MCF 10A (cell line): ENCODE results near the gene PDE7B. TPM values are rescaled to one million over a fixed set of nuclear protein-coding genes. Genes with fewer than 3 reads are reported as not detected.

ENCODE experiments used
- BruUV-seq: library from RNA; stranded (reverse); fragments of 400-500 nt; replicated peaks from 2 replicates; lab custom pipeline; 2021; lab: Mats Ljungman, UMichigan
- CTCF ChIA-PET: fragments of 300-600 bp; sonication (Branson Sonifier 250); formaldehyde crosslinking; extraction: SDS; loops from one replicate; lab custom pipeline; 2021; ENCODE audit warnings: antibody characterized with exemption, inconsistent platforms; lab: Yijun Ruan, JAX
- POLR2A ChIA-PET: fragments of 300-600, 350-650 bp; sonication (Branson Sonifier 250); formaldehyde crosslinking; extraction: SDS; loops from one replicate; lab custom pipeline; 2020; ENCODE audit warnings: antibody characterized with exemption, inconsistent platforms; lab: Yijun Ruan, JAX
- DNase-seq: peaks from one replicate; pipeline ENCODE4 v3.0.0-alpha.2; 2018; ENCODE audit not compliant: unreplicated experiment
- H3K27ac Mint-ChIP-seq: one replicate; pipeline ENCODE4 v1.8.0; 2022; ENCODE audit warnings: mild to moderate bottlenecking, low read depth, mixed read lengths; ENCODE audit not compliant: unreplicated experiment
- H3K27me3 Mint-ChIP-seq: one replicate; pipeline ENCODE4 v1.8.0; 2022; ENCODE audit warnings: mixed read lengths; ENCODE audit not compliant: insufficient read depth, unreplicated experiment
- H3K36me3 Mint-ChIP-seq: one replicate; pipeline ENCODE4 v1.8.0; 2022; ENCODE audit warnings: mild to moderate bottlenecking, moderate library complexity, mixed read lengths; ENCODE audit not compliant: insufficient read depth, unreplicated experiment
- H3K4me1 Mint-ChIP-seq: one replicate; pipeline ENCODE4 v1.8.0; 2022; ENCODE audit warnings: mixed read lengths; ENCODE audit not compliant: insufficient read depth, unreplicated experiment
- H3K4me3 Mint-ChIP-seq: one replicate; pipeline ENCODE4 v1.8.0; 2022; ENCODE audit warnings: mild to moderate bottlenecking, moderate library complexity, mixed read lengths; ENCODE audit not compliant: unreplicated experiment
- H3K9me3 Mint-ChIP-seq: one replicate; pipeline ENCODE4 v1.8.0; 2022; ENCODE audit warnings: mixed read lengths; ENCODE audit not compliant: unreplicated experiment
- intact Hi-C: fragments of 100-400 bp; cut with micrococcal nuclease; formaldehyde crosslinking; loops from 2 replicates; pipeline ENCODE4 v1.14.1; 2022
- total RNA-seq: library from RNA; stranded (reverse); gene quantifications from 2 replicates; pipeline ENCODE4 v1.2.3, GENCODE V29; 2022
- TF ChIP-seq, protein P1 (sequence below): fragments of 200-600 bp; IDR thresholded peaks from one replicate; pipeline ENCODE4 v1.8.0; 2022; ENCODE audit warnings: antibody characterized with exemption, mild to moderate bottlenecking; ENCODE audit not compliant: unreplicated experiment

PDE7B gene
- total RNA-seq, 1 experiment from 2014 or later: 1.4 TPM

- Mint-ChIP-seq H3K4me1 (no peaks in the 10 kb centered on the region), H3K36me3 (no peaks in the 10 kb centered on the region), H3K9me3 (no peaks in the 10 kb centered on the region), H3K27ac (no peak overlapping the region), H3K27me3 (no peaks in the 10 kb centered on the region), H3K4me3 (no peak overlapping the region)
- CTCF ChIA-PET: interaction anchor here (0.6 kb wide), 1 partner anchor 419 kb away, joined by 4 read pairs; no protein-coding TSS in a partner anchor
- no TSS peak for BruUV-seq
- TF ChIP-seq, protein P1, sequence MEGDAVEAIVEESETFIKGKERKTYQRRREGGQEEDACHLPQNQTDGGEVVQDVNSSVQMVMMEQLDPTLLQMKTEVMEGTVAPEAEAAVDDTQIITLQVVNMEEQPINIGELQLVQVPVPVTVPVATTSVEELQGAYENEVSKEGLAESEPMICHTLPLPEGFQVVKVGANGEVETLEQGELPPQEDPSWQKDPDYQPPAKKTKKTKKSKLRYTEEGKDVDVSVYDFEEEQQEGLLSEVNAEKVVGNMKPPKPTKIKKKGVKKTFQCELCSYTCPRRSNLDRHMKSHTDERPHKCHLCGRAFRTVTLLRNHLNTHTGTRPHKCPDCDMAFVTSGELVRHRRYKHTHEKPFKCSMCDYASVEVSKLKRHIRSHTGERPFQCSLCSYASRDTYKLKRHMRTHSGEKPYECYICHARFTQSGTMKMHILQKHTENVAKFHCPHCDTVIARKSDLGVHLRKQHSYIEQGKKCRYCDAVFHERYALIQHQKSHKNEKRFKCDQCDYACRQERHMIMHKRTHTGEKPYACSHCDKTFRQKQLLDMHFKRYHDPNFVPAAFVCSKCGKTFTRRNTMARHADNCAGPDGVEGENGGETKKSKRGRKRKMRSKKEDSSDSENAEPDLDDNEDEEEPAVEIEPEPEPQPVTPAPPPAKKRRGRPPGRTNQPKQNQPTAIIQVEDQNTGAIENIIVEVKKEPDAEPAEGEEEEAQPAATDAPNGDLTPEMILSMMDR: no peak
- DNase-seq: no peak
- intact Hi-C loops: no loop called here
- POLR2A ChIA-PET: no interaction called here
Measured at GRCh38 chr6:136020691-136021090, 169.2 kb downstream of the PDE7B start.

- no peaks in the 10 kb centered on the region for H3K27me3 Mint-ChIP-seq
- H3K4me3 Mint-ChIP-seq: no peak overlapping the region
- DNase-seq: no peak
- ChIA-PET CTCF (interaction anchor here (1.1 kb wide), 1 partner anchor 9 kb away, joined by 6 read pairs; no protein-coding TSS in a partner anchor), POLR2A (no interaction called here)
- no peaks in the 10 kb centered on the region for H3K36me3 Mint-ChIP-seq
- no peaks in the 10 kb centered on the region for H3K9me3 Mint-ChIP-seq
- intact Hi-C loops: no loop called here
- no TSS peak for BruUV-seq
- TF ChIP-seq, protein P1: no peak
- H3K4me1 Mint-ChIP-seq: no peaks in the 10 kb centered on the region
- H3K27ac Mint-ChIP-seq: no peak overlapping the region
Measured at GRCh38 chr6:136022224-136022874, 170.8 kb downstream of the PDE7B start.

DNA sequence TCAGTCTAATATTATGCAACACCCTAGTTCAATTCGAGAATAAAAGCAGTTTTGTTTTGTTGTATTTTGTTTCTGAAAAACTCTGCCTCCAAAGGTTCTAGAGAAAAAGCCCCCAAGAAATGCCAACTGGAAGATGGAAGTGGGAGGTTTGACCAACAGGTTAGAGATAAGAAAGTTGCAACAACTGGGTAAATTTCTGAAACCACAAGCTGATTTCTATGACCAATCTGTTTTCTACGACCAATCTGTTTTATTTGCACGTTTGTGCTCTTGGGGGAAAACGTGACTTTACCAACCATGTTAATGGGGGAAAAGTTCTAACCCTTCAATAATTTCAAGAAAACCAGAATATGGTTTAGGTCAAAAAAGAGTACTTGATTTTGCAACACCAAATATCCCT, 173.2 kb downstream of the PDE7B start:
- DNase-seq: no peak
- H3K4me1 Mint-ChIP-seq: no peaks in the 10 kb centered on the region
- CTCF ChIA-PET: no interaction called here
- H3K4me3 Mint-ChIP-seq: no peak overlapping the region
- POLR2A ChIA-PET: no interaction called here
- no peak overlapping the region for H3K27ac Mint-ChIP-seq
- H3K9me3 Mint-ChIP-seq: no peaks in the 10 kb centered on the region
- no TSS peak for BruUV-seq
- no peaks in the 10 kb centered on the region for H3K36me3 Mint-ChIP-seq
- no peaks in the 10 kb centered on the region for H3K27me3 Mint-ChIP-seq
- intact Hi-C loops: no loop called here
- TF ChIP-seq, protein P1: no peak

GRCh38 chr6:136025736-136026135, 174.2 kb downstream of the PDE7B start:
- BruUV-seq: no TSS peak
- TF ChIP-seq, protein P1: no peak
- no peak overlapping the region for H3K27ac Mint-ChIP-seq
- POLR2A ChIA-PET: no interaction called here
- CTCF ChIA-PET: interaction anchor here (1.4 kb wide), 1 partner anchor 9 kb away, joined by 3 read pairs; no protein-coding TSS in a partner anchor
- no peaks in the 10 kb centered on the region for H3K36me3 Mint-ChIP-seq
- H3K27me3 Mint-ChIP-seq: no peaks in the 10 kb centered on the region
- H3K4me3 Mint-ChIP-seq: no peak overlapping the region
- no peak for DNase-seq
- H3K9me3 Mint-ChIP-seq: no peaks in the 10 kb centered on the region
- intact Hi-C loops: no loop called here
- H3K4me1 Mint-ChIP-seq: no peaks in the 10 kb centered on the region
